Neural progenitor cell (in vitro differentiated cells): ENCODE measurements around the gene TMEM202. TPM values are rescaled to one million over a fixed set of nuclear protein-coding genes. Genes with fewer than 3 reads are reported as not detected.

Experiments used
- DNase-seq: peaks from one replicate; pipeline ENCODE4 v3.0.0-alpha.2; 2016; ENCODE audit warnings: low spot score
- H2AFZ ChIP-seq: fragments of 200-600 bp; sonication (generic); replicated peaks from 2 replicates; pipeline ENCODE4 v1.6.1; 2016; ENCODE audit warnings: antibody characterized with exemption
- H3F3A ChIP-seq: fragments of 200-600 bp; sonication (generic); 2 replicates; pipeline ENCODE4 v1.6.1; 2016; ENCODE audit warnings: antibody characterized with exemption, low read depth
- H3K27ac ChIP-seq: fragments of 200-600 bp; sonication (generic); 2 replicates; pipeline ENCODE4 v1.5.1; 2016; ENCODE audit warnings: mild to moderate bottlenecking
- H3K27me3 ChIP-seq: fragments of 200-600 bp; sonication (generic); 2 replicates; pipeline ENCODE4 v1.6.1; 2016; ENCODE audit warnings: mild to moderate bottlenecking, moderate library complexity
- H3K36me3 ChIP-seq: fragments of 200-600 bp; sonication (generic); 2 replicates; pipeline ENCODE4 v1.5.1; 2016
- H3K4me1 ChIP-seq: fragments of 200-600 bp; sonication (generic); 2 replicates; pipeline ENCODE4 v1.6.1; 2016; ENCODE audit warnings: mixed run types
- H3K4me2 ChIP-seq: fragments of 200-600 bp; sonication (generic); 2 replicates; pipeline ENCODE4 v1.6.1; 2016
- H3K4me3 ChIP-seq: fragments of 200-600 bp; sonication (generic); 2 replicates; pipeline ENCODE4 v1.5.1; 2016
- H3K79me2 ChIP-seq: fragments of 200-600 bp; sonication (generic); 2 replicates; pipeline ENCODE4 v1.6.1; 2016; ENCODE audit warnings: low read depth
- H3K9ac ChIP-seq: fragments of 200-600 bp; sonication (generic); 2 replicates; pipeline ENCODE4 v1.6.1; 2016
- H3K9me3 ChIP-seq: fragments of 200-600 bp; sonication (generic); 2 replicates; pipeline ENCODE4 v1.5.1; 2016; ENCODE audit warnings: low read depth
- H4K20me1 ChIP-seq: fragments of 200-600 bp; sonication (generic); 2 replicates; pipeline ENCODE4 v1.6.1; 2016; ENCODE audit warnings: low read depth
- H3K27ac Mint-ChIP-seq: 3 replicates; pipeline ENCODE4 v1.8.0; 2021; ENCODE audit warnings: mixed read lengths
- H3K27me3 Mint-ChIP-seq: 2 replicates; pipeline ENCODE4 v1.8.0; 2022; ENCODE audit warnings: low read depth, mild to moderate bottlenecking, inconsistent platforms, moderate library complexity, mixed read lengths; ENCODE audit not compliant: insufficient read depth
- H3K36me3 Mint-ChIP-seq: 3 replicates; pipeline ENCODE4 v1.8.0; 2021; ENCODE audit warnings: mixed read lengths
- H3K4me1 Mint-ChIP-seq: 3 replicates; pipeline ENCODE4 v1.8.0; 2021; ENCODE audit warnings: mixed read lengths
- H3K4me3 Mint-ChIP-seq: 3 replicates; pipeline ENCODE4 v1.8.0; 2021; ENCODE audit warnings: mild to moderate bottlenecking, moderate library complexity, mixed read lengths
- H3K9me3 Mint-ChIP-seq: 3 replicates; pipeline ENCODE4 v1.8.0; 2020; ENCODE audit warnings: mixed read lengths
- EZH2 ChIP-seq: fragments of 200-600 bp; sonication (generic); IDR thresholded peaks from 2 replicates; pipeline ENCODE4 v1.6.1; 2017; ENCODE audit warnings: antibody characterized with exemption, mild to moderate bottlenecking, moderate library complexity
- EZH2phosphoT487 ChIP-seq: fragments of 200-600 bp; sonication (generic); IDR thresholded peaks from 2 replicates; pipeline ENCODE4 v1.6.1; 2017; ENCODE audit warnings: antibody characterized with exemption
- total RNA-seq: library from RNA; depleted of rRNA; stranded (reverse); fragments of >200 nt; gene quantifications from 2 replicates; pipeline ENCODE4 v1.2.3, GENCODE V29; 2015; ENCODE audit warnings: low replicate concordance
- TF ChIP-seq, protein P1 (sequence below): fragments of 200-600 bp; sonication (generic); IDR thresholded peaks from 2 replicates; pipeline ENCODE4 v1.5.1; 2017; ENCODE audit warnings: antibody characterized with exemption, mild to moderate bottlenecking

Gene TMEM202
- total RNA-seq, 1 donor from 2014 or later = not detected

DNA sequence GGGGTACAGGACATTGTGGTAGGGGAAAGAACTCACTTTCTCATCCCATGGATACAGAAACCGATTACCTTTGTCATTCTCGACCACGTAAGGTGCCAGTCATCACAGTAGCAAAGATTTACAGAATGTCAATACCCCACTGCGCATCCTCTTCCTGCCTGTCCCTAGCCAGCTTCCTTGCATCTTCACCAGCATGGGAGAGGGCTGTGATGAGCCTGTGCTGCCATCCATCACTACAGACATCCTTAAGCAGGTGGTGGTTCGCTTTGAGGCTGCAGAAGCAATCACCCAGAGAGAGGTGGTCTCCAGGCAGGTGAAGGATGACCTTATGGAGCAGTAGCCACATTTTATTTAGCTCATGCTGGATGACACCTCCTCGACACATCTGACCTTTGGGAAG, 52.7 kb downstream of the TMEM202 start:
- Histone ChIP-seq H3K36me3 (no peaks in the 10 kb centered on the region), H3K79me2 (no peaks in the 10 kb centered on the region), H3K4me3 (no peak overlapping the region), H2AFZ (no peak overlapping the region), H3K4me1 (no peaks in the 10 kb centered on the region), H3K4me2 (no peak overlapping the region), H3K27ac (no peak overlapping the region), H3F3A (no peaks in the 10 kb centered on the region), H3K9me3 (no peaks in the 10 kb centered on the region), H4K20me1 (no peaks in the 10 kb centered on the region), H3K9ac (no peak overlapping the region), H3K27me3 (peaks cover 10% of the 10 kb centered on the region)
- Mint-ChIP-seq H3K36me3 (no peaks in the 10 kb centered on the region), H3K4me1 (no peaks in the 10 kb centered on the region), H3K9me3 (no peaks in the 10 kb centered on the region), H3K27me3 (peaks cover 3% of the 10 kb centered on the region), H3K27ac (no peak overlapping the region), H3K4me3 (no peak overlapping the region)
- no peak for DNase-seq
- TF ChIP-seq EZH2phosphoT487 (no peak), EZH2 (no peak)
- TF ChIP-seq, protein P1, sequence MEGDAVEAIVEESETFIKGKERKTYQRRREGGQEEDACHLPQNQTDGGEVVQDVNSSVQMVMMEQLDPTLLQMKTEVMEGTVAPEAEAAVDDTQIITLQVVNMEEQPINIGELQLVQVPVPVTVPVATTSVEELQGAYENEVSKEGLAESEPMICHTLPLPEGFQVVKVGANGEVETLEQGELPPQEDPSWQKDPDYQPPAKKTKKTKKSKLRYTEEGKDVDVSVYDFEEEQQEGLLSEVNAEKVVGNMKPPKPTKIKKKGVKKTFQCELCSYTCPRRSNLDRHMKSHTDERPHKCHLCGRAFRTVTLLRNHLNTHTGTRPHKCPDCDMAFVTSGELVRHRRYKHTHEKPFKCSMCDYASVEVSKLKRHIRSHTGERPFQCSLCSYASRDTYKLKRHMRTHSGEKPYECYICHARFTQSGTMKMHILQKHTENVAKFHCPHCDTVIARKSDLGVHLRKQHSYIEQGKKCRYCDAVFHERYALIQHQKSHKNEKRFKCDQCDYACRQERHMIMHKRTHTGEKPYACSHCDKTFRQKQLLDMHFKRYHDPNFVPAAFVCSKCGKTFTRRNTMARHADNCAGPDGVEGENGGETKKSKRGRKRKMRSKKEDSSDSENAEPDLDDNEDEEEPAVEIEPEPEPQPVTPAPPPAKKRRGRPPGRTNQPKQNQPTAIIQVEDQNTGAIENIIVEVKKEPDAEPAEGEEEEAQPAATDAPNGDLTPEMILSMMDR = no peak

DNA sequence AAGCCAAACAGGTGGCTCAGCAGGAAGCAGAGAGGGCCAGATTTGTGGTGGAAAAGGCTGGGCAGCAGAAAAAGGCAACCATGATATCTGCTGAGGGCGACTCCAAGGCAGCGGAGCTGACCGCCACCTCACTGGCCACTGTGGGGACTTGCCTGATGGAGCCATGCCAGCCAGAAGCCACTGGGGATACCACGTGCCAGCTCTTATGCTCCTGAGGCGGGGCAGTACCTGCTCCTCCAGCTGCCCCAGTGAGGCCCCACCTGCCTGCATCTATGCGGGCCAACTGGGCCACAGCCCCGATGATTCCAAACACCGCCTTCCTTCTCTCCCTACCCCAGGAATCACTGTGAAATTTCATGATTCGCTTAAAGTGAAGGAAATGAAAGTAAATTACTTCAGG, 53.1 kb downstream of the TMEM202 start:
- H3K36me3 Mint-ChIP-seq = no peaks in the 10 kb centered on the region
- TF ChIP-seq EZH2 = no peak
- TF ChIP-seq EZH2phosphoT487 = no peak
- TF ChIP-seq, protein P1 = no peak
- no peak overlapping the region for H3K27ac Mint-ChIP-seq
- H3K27me3 Mint-ChIP-seq = peaks cover 3% of the 10 kb centered on the region
- no peaks in the 10 kb centered on the region for H3F3A ChIP-seq
- peak overlapping the region; percentile 50 for H2AFZ ChIP-seq
- no peaks in the 10 kb centered on the region for H3K79me2 ChIP-seq
- peaks cover 10% of the 10 kb centered on the region for H3K27me3 ChIP-seq
- H3K9me3 ChIP-seq = no peaks in the 10 kb centered on the region
- H3K9me3 Mint-ChIP-seq = no peaks in the 10 kb centered on the region
- no peaks in the 10 kb centered on the region for H4K20me1 ChIP-seq
- no peak overlapping the region for H3K9ac ChIP-seq
- no peaks in the 10 kb centered on the region for H3K36me3 ChIP-seq
- H3K4me3 ChIP-seq = no peak overlapping the region
- H3K4me3 Mint-ChIP-seq = no peak overlapping the region
- no peak overlapping the region for H3K4me2 ChIP-seq
- H3K4me1 Mint-ChIP-seq = no peaks in the 10 kb centered on the region
- H3K27ac ChIP-seq = no peak overlapping the region
- no peaks in the 10 kb centered on the region for H3K4me1 ChIP-seq
- DNase-seq = no peak

DNA sequence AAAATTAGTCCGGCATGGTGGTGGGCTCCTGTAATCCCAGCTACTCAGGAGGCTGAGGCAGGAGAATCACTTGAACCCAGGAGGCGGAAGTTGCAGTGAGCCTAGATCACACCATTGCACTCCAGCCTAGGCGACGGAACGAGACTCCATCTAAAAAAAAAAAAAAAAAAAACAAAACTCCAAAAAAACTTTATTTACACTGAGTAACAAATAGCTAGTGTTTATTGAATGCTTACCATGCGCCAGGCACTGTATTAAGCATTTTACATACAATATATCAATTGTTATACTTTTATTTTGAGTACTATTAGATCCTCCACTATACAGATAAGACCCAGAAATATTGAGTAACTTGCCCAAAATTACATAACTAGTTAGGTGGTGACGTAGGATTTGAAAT, 58.6 kb downstream of the TMEM202 start:
- H3K4me2 ChIP-seq = no peak overlapping the region
- H3K36me3 ChIP-seq = no peaks in the 10 kb centered on the region
- H3K27ac Mint-ChIP-seq = no peak overlapping the region
- H3K4me3 Mint-ChIP-seq = no peak overlapping the region
- H3K4me3 ChIP-seq = no peak overlapping the region
- no peaks in the 10 kb centered on the region for H3K9me3 ChIP-seq
- DNase-seq = no peak
- no peaks in the 10 kb centered on the region for H3K79me2 ChIP-seq
- H3K27me3 ChIP-seq = peaks cover 13% of the 10 kb centered on the region
- no peaks in the 10 kb centered on the region for H3K27me3 Mint-ChIP-seq
- TF ChIP-seq, protein P1 = no peak
- H3K9me3 Mint-ChIP-seq = no peaks in the 10 kb centered on the region
- no peaks in the 10 kb centered on the region for H3K4me1 Mint-ChIP-seq
- H3K36me3 Mint-ChIP-seq = no peaks in the 10 kb centered on the region
- H2AFZ ChIP-seq = no peak overlapping the region
- H3K27ac ChIP-seq = no peak overlapping the region
- H3F3A ChIP-seq = no peaks in the 10 kb centered on the region
- H3K4me1 ChIP-seq = no peaks in the 10 kb centered on the region
- no peak overlapping the region for H3K9ac ChIP-seq
- H4K20me1 ChIP-seq = no peaks in the 10 kb centered on the region

Other genes starting within 250 kb of the TMEM202 start
- 0.40 and 0.43 TPM in 2 replicates for gene GRAMD2A, start 200.5 kb upstream of the TMEM202 start, total RNA-seq
- 1,033 and 1,163 TPM in 2 replicates for gene PKM, start 167.1 kb upstream of the TMEM202 start, total RNA-seq
- gene PARP6, start 125.8 kb upstream of the TMEM202 start, total RNA-seq = 34.3 and 38.6 TPM in 2 replicates
- gene CELF6, start 78.1 kb upstream of the TMEM202 start, total RNA-seq = 0.19 and 0.95 TPM in 2 replicates
- gene HEXA, start 22.3 kb upstream of the TMEM202 start, total RNA-seq = 34.5 and 44.6 TPM in 2 replicates
- 53.5 and 68.0 TPM in 2 replicates for gene ARIH1, start 76.0 kb downstream of the TMEM202 start, total RNA-seq